Activated CD4-positive, CD25-positive, alpha-beta regulatory T cell treated with anti-CD3 and anti-CD28 coated beads, Interleukin-2, amount 50 U/mL, for 16 hours (primary cell): Measurements from ENCODE around the gene PROKR1.
"Not testable (repeated sequence)": the region's sequence is repeated elsewhere in the genome, so short reads cannot be mapped to it uniquely, and the experiment has no call there.

ENCODE experiments used
- DNase-seq: peaks from one replicate; pipeline ENCODE4 v3.0.0-alpha.2; 2020; ENCODE audit warnings: low read depth, low spot score

Gene PROKR1

DNA sequence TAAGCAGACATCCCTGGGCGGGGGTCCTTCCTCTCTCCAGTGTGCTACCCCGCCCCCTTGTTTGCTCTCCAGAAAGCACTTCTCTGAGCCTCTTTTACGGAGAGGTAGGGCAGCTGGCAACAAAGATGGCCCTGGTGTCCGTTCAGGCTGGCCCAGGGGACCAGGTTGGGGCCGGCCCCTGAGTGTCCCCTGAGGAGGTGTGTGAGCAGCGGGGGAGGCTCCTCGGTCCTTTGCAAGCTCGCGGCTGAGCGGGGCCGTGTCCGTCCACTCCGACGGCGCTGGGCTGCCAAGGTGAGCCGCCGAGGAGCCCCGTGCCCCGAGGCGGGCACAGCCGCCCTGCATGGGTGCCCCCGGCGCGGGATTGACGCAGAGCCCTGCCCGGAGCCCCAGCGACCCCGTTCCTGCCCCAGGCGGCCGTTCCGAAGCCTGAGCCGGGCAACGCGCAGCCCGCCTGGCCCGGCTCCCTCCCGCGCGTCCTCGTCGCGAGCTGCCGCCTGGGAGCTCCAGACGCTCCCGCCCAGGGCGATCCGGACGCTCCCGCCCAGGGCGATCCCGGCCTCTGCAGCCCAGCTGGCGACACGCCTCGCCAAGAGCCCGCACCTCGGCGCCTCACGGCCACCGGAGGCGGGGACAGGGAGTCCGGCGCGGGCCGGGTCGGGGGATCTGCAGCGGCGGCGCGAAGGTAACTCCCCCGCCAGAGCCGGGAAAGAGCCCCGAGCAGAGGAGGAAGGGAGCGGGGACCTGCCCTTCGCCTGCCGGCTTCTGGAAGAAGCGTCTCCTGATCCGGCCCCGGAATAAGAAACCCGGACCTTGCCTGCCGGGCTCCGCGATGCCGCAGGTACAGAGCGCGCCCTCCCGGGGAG is at the start of gene PROKR1:
Gene PROKR1, plus strand, starts transcription at position 569 of the 863 bp plus-strand sequence. CDS start 2,243 bp downstream, outside the sequence.
- DNase-seq, result no peak

DNA sequence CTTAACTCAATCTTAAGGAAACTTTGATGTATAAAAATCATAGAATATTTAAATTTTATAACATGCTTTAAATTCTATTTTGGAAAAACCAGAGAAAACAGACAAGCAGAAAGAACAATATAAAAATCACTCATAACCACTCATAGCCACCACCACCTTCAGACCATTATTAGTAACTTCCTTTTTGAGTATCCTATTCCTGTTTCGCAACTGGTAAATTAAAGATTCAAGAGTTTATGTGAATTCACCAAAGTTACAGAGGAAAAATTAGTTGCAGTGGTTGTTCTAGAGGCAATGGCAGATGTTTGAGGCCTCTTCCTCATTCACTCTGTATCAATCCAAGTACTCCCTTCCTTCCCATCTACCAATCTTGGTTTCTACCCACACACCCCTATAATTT is 49.3 kb upstream of the PROKR1 start:
- DNase-seq, result no peak

DNA sequence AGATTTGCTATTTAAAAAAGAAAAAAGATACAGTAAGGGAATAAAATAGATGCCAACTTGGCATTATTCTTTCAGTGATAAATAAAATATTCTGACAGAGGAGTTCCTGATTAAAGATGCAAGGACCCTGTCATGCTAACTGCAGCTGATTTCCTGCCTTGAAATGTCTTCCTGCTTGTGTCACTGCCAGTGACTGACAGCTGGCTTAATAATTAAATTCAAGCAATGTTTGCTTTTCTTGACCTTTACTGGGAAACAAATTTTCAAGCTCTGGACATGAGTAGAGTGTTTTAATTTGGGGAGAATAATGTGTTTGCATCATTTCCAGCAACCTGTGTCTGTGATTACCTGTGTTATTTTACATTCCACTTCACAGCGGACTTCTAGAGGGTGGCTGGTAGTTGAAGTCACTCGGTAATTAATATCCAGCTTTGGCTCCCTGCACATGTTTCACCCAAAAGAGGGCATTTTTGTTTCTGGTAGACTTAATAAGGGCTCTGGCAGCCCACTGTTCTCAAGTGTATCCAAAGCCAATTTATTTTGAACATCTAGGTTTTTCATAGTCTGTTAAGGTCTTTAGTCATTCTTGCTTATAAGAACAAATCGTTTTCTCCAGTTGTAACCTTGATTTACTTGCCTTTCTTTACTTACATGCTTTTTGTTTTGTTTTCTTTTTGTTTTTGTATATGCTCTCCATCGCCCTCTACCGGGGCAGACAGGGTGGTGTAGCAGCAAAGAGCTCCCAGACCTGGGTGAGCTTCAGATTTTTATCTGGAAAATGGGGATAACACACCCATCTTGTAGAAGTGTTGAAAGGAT is 48.5 kb upstream of the PROKR1 start:
- DNase-seq, result no peak

DNA sequence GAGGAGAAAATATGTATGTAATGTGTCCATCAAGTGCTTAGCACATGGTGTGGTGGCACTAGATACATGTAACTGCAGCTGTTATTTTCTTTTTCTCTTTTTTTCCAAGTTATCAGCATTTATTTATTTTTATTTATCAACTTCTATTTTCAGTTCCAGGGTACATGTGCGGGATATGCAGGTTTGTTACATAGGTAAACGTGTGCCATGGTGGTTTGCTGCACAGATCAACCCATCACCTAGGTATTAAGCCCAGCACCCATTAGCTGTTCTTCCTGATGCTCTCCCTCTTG is 47.9 kb upstream of the PROKR1 start:
- DNase-seq, result not testable (repeated sequence)

DNA sequence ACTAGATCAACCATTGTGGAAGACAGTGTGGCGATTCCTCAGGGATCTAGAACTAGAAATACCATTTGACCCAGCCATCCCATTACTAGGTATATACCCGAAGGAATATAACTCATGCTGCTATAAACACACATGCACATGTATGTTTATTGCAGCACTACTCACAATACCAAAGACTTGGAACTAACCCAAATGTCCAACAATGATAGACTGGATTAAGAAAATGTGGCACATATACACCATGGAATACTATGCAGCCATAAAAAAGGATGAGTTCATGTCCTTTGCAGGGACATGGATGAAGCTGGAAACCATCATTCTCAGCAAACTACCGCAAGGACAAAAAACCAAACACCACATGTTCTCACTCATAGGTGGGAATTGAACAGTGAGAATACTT is 42.9 kb upstream of the PROKR1 start:
- not testable (repeated sequence) for DNase-seq

DNA sequence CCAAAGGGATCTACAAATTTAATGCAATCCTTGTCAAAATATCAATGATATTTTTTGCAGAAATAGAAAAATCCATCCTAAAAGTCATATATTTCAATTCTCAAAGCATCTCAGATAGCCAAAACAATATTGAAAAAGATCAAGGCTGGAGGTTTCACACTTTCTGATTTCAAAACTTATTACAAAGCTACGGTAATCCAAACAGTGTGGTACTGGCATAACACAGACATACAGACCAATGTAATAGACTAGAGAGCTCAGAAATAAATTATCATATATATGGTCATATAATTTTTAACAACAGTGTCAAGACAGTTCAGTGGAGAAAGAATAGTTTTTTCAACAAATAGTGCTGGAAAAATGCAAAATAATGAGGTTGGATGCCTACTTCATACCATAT is 40.3 kb upstream of the PROKR1 start:
- no peak for DNase-seq

DNA sequence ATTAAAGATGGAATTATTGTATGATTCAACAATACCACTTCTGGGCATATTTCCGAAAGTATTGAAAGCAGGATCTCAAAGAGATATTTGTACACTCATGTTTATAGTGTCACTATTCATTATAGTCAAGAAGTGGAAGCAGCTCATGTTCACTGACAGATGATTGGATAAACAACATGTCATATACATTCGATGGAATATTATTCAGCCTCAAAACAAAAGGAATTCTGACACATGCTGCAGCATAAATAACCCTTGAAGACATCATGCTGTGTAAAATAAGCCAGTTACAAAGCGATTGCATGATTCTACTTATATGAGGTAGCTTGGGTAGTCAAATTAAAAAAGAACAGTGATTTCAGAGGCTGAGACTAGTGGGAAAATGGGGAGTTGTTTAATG is 39.3 kb upstream of the PROKR1 start:
- DNase-seq, result no peak

DNA sequence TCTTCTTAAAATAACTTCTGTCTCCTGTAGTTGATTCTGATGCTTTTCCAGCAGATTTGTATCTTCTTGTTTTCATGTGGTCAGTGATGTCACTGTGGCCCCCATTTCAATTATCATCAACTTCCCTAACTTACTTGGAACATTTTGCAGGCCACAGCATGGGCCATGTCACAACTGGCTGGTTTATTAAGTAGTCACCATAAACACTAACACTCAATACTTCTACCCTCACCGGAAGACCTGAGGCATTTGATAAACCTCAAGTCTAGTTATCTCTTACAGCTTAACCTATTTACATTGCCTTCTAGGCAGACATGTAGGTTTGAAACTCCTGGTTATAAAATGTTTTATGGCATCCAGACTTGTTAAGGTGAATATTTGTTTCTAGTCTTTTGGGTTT is 37.4 kb upstream of the PROKR1 start:
- DNase-seq, result no peak

DNA sequence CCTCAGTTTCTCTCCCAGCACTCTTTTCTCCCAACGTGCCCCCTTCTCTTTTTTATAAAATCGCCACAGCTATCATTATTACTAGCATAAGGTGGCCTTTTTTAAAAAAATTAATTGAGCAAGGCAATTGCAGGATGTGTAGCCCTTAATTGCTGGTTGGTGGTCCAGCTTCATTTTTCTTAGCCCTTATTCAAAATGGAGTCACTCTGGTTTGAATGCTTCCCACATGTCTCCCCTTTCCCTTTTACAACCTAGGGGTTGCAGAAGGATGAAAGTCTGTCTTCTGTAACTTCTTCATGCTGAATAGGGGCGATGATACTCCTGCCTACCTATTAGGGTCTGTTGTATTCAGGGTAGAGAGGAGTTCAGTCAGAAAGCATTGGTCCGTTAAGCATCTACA is 36.6 kb upstream of the PROKR1 start:
- no peak for DNase-seq

DNA sequence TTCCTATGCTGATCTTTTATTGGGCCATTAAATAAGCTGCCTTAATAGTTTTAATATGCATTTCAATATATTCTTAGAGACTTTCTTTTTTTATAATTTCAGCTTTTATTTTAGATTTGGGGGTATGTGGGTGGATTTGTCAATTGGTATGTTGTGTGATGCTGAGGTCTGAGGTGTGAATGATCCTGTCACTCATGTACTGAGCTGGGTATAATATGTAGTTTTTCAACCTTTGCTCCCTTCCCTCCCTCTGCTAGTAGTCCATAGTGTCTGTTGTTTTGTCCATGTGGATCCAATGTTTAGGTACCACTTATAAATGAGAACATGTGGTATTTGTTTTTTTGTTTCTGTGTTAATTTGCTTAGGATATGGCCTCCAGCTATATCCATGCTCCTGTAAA is 35.5 kb upstream of the PROKR1 start:
- no peak for DNase-seq

DNA sequence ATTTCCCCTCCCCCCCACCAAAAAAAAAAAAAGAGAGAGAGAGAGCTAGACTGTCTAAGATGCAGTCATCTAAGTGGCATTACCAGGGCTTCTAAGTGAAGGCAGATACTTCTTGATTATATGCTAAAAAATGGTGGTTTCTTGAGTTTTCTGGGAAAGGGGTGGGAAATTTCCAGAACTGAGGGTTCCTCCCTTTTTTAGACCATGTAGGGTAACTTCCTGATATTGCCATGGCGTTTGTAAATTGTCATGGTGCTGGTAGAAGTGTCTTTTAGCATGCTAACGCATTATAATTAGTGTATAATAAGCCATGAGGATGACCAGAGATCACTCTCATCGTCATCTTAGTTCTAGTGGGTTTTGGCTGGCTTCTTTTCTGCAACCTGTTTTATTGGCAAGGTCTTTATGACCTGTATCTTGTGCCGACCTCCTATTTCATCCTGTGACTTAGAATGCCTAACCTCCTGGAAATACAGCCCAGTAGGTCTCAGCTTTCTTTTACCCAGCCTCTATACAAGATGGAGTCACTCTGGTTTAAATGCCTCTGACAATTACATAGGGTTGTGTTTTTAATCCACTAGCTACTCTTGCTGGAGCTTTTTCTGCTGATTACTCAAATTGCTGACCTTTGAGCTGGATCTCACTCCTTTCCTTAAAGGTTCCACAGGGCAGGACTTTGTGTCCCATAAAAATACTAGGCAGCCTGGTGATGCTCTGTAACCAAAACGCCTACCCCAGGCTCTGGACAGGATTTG is 30.4 kb upstream of the PROKR1 start:
- no peak for DNase-seq

DNA sequence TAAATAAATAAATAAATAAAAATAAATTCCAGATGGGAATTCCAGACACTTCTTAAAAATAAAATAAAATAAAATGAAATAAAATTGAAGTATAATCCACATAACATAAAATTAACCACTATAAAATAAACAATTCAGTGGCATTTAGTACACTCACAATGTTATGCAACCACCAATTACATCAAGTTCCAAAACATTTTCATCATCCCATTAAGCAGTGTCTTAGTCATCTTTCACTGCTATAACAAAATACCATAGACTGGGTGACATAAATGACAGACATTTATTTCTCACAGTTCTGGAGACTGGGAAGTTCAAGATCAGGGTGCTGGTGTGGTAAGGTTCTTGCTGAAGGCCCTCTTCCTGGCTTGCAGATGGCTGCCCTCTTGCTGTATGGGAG is 22.6 kb upstream of the PROKR1 start:
- DNase-seq, result no peak

DNA sequence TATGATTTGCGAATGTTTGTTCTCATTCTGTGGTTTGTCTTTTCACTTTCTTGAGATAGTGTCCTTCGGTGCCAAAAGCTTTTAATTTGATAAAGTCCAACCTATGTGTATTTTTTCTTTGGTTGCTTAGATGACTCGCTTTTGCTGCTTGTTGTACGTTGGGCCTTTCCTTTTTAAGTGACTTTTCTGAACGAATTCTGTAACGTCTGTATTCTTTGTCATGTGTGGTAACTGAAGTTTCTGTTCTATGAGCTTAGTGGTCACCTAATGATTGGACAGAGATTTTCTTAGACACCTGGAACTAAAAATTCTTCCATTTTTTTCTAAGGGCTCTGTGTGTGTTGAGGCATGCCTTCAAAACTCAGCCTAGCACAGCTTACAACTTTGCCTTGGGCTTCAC is 19.6 kb upstream of the PROKR1 start:
- no peak for DNase-seq

DNA sequence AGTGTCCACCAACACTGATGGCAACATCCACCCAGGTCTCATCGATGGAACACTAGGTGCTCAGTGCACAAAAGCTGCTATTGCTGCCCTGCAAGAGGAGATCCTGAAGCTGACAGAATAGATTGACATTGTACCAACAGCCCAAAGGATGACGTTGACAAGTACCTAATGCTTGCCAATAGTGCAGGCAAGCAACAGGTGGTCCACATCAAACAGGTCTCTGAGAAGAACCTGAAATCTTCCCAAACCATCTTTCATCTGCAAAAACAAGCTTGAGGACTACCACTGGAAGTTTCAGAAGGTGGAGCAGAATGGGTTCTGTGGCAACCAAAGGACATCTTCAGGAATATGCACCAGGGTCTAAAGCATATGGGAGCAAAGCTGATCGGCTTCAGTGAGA is 15.8 kb upstream of the PROKR1 start:
- no peak for DNase-seq

DNA sequence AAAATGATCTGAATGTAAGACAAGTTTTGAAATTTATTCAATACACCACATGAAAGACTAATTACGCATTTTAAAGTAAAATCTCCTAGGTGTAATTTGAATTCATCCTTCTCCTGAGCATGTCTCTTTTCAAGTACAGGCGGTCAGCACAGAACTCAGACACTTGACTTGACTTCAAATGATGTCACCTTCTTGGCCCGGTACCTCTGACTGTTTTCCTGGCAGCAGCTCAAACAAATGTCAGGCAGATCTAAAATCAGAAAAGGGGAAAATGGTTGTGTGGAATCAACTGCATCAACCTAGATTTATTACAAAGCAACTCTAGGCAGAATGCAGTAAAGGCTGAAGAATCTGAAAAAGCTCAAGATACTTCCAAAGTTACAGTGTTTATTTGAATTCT is 11.4 kb upstream of the PROKR1 start:
- DNase-seq, result no peak

DNA sequence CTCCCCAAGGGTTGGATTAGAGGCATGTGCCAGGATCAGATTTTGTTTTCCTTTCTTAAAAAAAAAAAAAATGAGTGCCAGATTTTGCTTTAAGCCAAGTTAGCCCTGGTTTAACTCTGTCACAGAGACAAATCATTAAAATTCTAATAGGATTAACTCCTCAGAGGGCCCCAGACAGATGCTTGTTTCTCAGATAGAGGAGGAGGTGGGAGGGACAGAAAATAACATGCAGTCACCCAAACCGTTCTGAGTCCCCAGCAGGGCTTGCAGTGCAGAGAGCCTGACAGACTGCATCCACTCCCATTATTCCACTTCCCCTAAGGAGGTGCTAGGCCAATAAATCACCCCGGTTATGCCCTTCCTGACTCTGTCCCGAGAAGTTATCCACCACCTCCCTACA is 6.3 kb upstream of the PROKR1 start:
- no peak for DNase-seq

DNA sequence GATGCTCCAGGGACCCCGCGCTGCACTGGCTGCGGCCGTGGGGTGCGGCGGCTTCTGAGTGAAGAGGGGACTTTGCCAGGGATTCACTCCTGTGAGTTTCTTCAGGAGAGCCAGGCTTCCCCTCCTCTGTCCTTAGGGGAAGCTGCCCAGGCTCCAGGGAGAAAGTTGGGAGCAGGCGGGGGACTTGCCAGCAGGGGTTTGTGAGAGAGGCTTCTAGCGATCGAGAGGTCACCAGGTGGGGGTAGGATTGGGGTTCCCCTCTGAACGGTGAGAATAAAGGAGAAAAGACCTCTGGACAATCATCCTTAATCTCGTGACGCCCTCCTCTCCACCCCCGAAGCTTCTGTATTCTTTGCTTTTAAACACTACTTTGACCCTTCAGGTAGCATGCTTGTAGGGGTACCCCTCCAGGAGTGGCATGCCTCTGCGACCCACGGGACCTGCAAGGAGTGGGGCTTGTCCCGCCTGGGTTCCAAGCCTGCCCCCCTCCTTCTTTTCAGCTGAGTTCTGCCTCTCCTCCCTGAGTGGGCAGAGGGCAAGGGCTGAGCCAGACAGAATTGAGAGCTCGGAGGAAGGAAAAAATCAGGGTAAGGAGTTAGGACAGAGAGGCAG is 601 bp downstream of the PROKR1 start:
- DNase-seq, result no peak

DNA sequence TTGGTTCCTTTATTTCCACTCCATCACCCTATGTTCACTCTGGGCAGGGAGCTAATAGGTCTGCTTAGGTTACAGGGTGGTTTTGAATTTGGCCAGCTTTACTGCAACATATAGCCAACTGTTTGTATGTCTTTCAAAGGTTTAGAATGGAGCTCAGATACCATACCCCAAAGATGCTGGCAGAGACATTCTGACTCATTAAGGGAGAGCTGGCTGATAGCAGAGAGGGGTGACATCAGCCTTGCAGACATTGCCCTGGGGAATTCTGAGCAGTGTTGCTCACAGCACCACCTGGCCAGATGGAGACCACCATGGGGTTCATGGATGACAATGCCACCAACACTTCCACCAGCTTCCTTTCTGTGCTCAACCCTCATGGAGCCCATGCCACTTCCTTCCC is 2.1 kb downstream of the PROKR1 start:
- DNase-seq, result no peak

DNA sequence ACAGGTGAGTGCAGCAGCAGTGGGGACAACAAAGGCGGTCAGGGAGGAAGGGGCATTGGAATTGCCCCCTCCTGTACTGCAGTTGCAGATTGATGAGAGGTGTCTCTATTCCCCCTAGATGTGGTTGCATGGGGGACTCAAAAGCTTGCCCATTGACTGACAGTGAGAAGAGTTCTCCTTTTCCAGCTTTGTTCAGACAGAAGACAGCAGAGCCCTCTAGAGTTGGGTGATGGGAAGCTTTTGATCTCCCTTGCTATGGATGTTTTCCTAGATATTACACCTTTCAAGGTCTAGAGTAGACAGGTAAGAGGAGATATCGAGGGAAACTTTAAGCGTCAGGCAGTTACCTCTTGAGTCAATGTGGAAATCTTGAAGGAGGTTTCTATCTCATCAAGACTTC is 2.9 kb downstream of the PROKR1 start:
- no peak for DNase-seq

DNA sequence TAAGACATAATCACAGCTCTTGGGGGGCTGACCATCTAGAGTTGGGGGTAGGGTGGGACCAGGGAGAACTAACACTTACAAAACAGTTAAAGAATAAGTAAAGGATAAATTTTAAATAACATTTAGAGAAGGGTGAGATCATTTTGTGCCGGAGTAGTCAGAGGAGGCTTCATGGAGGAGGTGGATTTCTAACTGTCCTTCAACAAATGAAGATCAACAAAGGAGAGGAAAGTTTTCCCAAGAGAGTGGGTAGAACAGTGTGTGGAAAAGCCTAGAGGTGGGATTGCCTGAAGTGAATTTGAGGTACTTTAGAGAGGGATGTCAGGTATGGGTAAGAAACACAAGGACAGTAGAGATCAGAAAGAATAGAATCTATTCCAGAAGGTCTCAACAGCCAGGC is 7.3 kb downstream of the PROKR1 start:
- no peak for DNase-seq

DNA sequence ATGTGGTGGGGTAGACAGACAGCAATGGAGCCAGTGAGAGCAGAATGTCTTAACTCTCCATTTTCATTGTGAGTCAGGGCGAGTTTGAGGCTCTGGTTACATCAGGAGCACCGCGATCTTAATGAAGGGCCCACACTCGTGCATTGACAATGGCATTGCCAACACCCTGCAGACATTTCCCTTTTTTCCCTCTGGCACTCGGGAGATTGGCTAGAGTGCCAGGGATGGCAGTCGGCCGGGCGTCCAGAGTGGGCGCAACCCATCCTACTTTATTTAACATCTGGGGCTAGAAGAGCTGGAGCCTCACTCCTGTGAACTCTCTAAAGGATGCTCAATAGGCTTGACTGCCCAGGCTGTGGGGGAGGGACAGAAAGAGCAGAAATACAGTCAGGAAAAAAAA is 9.7 kb downstream of the PROKR1 start:
- DNase-seq, result no peak

DNA sequence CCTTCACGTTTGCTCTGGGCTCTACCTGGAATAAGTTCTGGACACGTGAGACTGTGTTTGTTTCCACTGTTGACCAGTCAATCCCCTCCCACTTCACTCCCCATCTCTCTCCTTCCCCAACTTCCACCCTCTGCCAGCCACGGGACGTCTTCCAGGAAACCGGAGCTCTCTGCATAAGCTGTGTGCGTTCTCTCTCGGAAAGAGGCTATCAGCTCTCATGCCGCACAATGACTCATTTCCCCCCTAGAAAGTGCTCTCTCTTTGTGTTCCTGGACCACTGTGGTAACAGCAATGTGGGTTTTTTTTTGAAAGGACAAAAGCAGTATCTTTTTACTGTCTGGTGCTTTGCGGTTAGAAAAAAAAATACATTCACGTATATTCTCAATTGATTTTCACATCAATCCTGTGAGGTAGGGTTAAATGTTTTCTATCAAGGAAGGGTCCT is 10.2 kb downstream of the PROKR1 start:
- no peak for DNase-seq
